GM21447 (cell line): ENCODE data around the gene KLC4.
"Not testable (repeated sequence)": the region's sequence is repeated elsewhere in the genome, so short reads cannot be mapped to it uniquely, and the experiment has no call there.

ENCODE experiments used
- ATAC-seq: cut with Tn5 transposase; IDR thresholded peaks from one replicate; pipeline ENCODE4 v1.9.1; 2021; ENCODE audit not compliant: unreplicated experiment

The KLC4 gene

GRCh38 chr6:43060755-43061633 lies 1.6 kb downstream of the KLC4 start:
- ATAC-seq = no peak

- ATAC-seq = no peak
These were observed 2.4 kb downstream of the KLC4 start for GRCh38 chr6:43061861-43062260.

DNA sequence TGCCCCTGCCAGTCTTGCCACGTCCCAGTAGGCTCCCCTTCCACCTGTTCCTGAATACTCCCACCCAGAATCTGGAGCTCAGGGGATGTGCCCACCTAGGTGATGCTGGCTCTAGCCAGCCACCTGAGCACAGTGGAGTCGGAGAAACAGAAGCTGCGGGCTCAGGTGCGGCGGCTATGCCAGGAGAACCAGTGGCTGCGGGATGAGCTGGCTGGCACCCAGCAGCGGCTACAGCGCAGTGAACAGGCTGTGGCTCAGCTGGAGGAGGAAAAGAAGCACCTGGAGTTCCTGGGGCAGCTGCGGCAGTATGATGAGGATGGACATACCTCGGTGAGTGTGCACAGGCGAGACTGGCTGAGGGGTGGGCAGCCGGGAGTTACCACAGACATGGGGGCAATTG lies 3.4 kb downstream of the KLC4 start:
- no peak for ATAC-seq

DNA sequence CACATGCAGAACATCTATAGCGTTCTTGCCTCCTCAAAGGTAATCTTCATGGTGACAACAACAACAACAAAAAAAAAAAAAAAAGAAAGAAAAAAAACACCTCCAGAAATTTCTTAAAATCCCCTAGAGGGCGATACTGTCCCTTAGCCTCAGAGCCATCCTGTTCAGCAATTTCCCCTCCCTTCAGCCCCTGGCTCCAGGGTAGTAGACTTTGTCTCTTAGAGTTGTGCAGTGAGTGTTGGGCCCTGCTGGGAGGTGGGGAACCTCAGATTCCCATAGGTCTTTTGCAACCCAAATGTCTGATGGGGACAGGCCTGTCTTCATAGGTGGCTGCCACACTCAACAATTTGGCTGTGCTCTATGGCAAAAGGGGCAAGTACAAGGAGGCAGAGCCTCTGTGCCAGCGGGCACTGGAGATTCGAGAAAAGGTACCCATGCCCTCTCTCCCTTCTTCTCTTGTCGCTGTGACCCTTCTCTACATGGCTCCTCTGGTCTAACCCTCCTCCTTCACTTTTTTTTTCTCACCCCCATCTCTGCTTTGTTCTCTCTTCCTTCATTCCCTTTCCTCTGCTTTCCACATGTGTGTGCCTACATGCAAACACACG lies 10.7 kb downstream of the KLC4 start:
- no peak for ATAC-seq

- ATAC-seq = no peak
These were observed 15.6 kb downstream of the KLC4 start for GRCh38 chr6:43074847-43075669.

GRCh38 chr6:43075670-43076463 lies 16.4 kb downstream of the KLC4 start, which contains the start of gene PTK7:
Gene PTK7, plus strand, starts transcription at chr6:43076314. Its CDS starts 175 bp downstream, at chr6:43076489.
- ATAC-seq = no peak

DNA sequence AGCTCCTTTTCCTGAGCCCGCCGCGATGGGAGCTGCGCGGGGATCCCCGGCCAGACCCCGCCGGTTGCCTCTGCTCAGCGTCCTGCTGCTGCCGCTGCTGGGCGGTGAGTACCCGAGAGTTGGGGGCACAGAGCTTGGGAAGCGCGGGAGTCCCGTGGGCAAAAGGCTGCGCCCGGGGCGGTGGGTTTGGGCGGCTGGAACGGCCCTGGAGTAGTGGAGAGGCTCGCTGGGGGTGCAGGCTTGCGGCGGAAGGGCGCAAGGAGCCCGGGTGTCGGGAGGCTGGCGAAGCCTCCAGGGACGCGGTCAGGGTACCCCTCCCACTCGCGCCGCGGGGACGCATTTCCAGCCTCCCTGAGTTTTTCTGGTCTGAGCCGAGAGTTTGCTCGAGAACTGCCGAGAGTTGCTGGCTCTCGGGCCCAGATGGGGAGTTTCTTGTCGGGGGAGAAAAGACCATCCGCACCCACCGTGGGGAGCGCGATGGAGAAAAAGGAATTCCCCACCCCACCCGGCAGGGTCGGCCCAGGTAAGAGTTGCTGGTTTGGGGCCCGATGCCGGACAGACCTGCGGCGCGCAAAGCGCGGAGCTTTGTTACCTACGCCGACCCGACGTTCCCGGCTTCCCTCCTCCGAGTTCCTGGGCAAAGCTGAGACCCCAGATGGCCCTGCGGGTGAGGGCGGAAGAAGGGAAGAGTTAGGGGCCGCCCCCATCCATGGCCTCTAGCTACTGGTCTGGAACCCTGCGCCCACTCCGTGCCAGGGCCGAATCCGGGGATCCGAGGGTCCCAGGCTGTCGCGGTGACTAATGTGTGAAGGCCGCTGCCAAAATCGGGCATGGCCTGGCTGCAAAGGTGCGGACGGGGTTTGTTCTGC lies 17.3 kb downstream of the KLC4 start:
- no peak for ATAC-seq

DNA sequence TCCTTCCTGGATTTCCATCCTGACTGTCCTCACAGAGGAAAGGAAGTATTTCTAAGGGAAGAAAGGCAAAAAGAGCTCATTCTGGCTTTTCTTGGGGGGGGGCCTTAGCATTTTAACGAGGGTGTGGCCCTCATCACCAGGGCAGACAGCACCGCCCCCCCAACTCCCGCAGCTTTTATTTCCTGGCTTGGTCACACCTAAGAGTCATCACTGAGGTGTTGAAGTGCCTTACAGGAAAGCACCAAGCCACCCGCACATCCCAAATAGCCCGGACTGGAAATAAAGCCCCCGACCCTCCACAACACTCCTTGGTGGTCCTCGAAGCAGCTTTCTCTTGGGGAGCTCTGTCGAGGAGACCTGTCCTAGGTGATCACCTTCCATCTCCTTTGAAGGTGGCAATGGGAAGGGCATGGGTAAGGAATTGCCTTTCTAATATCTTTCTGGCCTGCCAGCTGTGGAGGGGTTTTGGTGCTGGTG lies 17.9 kb downstream of the KLC4 start:
- no peak for ATAC-seq

GRCh38 chr6:43077981-43078511 lies 18.6 kb downstream of the KLC4 start:
- ATAC-seq = no peak

GRCh38 chr6:43078691-43079090 lies 19.3 kb downstream of the KLC4 start:
- ATAC-seq = no peak

- no peak for ATAC-seq
These were observed 21.6 kb downstream of the KLC4 start for GRCh38 chr6:43081043-43081442.

DNA sequence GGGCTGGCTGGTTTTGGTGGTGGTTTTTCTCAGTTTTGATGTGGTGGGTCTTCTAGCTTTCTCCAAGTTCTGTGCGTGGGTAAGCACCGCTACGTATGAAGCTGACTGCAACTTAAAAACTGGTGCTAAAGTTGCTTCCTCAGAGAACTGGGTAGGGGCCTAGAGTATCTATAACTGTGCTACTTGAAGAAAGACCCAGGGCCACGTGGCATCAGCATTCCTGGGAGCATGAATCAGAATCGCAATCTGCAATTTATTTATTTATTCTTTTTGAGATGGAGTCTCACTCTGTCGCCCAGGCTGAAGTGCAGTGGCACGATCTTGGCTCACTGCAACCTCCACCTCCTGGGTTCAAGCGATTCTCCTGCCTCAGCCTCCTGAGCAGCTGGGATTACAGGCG lies 22.5 kb downstream of the KLC4 start:
- ATAC-seq = not testable (repeated sequence)

- no peak for ATAC-seq
These were observed 23.6 kb downstream of the KLC4 start for GRCh38 chr6:43082806-43083655.

- no peak for ATAC-seq
These were observed 26.7 kb downstream of the KLC4 start for GRCh38 chr6:43086022-43086658.

DNA sequence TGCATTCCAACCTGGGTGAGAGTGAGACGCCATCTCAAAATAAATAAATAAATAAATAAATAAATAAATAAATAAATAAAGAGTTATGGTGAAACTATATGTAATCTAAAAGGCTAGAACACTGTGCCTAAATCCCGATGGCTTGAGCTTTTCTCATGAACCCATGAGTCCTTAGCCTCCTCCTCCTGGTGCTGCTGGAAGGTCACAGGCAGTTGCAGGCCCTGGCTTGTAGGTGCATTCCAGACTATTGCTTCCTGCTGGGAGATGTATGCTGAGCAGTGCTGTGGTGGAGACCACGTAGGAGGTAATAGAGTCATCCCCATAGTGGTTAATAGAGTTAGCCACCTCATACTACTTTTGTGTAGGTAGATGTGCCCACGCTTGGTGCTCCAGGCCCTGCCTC lies 29.2 kb downstream of the KLC4 start:
- ATAC-seq = no peak

- no peak for ATAC-seq
These were observed 30.0 kb downstream of the KLC4 start for GRCh38 chr6:43089467-43089866.

DNA sequence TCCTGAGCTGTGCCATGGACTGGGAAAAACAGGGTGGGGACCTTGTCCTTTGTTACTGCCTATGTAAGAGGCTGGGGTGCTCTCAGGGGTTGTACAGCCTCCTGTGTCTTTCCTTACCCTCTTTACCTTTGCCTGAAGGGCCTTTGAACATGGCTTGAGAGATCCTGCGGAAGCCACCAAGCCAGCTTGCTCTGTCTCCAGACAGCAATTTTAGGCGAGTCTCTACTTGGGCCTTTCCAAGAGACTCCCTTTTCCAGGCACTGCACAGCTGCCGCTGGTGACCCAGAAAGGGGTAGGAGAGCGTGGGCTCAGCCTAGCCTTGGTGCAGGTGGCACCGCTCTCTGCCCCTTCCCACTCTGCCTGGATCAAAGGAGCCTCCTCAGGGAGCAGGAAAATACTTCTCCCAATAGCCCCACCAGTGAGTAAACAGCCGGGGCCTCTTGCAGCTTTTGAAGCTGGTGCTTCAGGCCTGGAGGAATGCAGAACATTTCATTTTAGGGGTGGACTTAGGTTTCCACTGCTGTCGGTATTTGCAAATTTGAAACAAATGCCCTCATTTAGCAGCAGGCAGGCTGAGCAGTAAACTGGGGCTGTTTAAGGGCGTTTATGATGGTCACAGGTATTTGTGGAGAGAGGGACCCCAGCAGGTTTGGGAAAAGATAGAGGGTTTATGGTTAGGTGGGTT lies 30.6 kb downstream of the KLC4 start:
- ATAC-seq = no peak
